NOMO-1 treated with dmso at 0.1 percent for 144 hours (cell line): ENCODE measurements around the gene BAIAP2.
"Not testable (repeated sequence)": the region's sequence is repeated elsewhere in the genome, so short reads cannot be mapped to it uniquely, and the experiment has no call there.

Experiments
- DNase-seq: peaks from one replicate; lab custom pipeline; 2025; ENCODE audit not compliant: unreplicated experiment; lab: John Stamatoyannopoulos, UW

The BAIAP2 gene

GRCh38 chr17:81135505-81136278 lies 100.7 kb downstream of the BAIAP2 start:
- DNase-seq: no peak

- no peak for DNase-seq
These were observed 101.4 kb downstream of the BAIAP2 start for GRCh38 chr17:81136366-81136765.

GRCh38 chr17:81137248-81137647 lies 102.3 kb downstream of the BAIAP2 start:
- no peak for DNase-seq

GRCh38 chr17:81138083-81138482 lies 103.1 kb downstream of the BAIAP2 start:
- no peak for DNase-seq

DNA sequence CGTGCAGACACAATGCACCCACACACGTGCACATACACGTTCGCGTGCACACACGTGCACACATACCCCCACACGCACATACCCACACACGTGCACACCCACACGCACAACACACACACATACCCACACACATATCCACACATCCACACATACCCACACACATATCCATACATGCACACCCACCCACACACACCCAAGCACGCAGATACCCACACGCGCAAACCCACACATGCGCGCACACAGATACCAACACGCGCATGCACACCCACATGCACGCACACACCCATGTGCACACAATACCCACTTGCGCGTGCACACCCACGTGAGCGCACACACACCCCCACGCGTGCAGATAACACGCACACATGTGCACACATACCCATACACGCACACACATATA lies 103.5 kb downstream of the BAIAP2 start:
- DNase-seq: no peak

DNA sequence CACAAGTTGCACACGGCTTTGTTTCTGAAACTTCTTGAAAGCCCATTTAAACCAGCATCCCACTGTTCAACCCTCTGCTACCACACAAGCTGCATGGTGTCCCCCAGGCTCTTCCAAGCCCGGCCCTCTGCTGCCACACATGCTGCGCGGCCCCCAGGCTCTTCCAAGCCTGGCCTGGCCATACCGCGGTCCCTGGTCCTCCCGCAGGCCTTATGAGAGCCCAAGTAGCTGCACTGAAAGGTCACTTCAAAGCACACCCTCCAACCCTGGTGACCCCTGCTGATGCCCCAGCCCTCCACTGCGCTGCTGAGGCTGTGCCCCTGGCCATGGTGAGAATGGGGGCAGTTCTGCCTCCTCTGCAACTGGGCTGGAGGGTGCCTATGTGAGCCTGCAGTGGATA lies 104.5 kb downstream of the BAIAP2 start:
- no peak for DNase-seq

- DNase-seq: no peak
These were observed 105.1 kb downstream of the BAIAP2 start for GRCh38 chr17:81140018-81140417.

- no peak for DNase-seq
These were observed 105.7 kb downstream of the BAIAP2 start for GRCh38 chr17:81140695-81141094.

GRCh38 chr17:81142301-81143199 lies 107.6 kb downstream of the BAIAP2 start:
- DNase-seq: peak; percentile 30

DNA sequence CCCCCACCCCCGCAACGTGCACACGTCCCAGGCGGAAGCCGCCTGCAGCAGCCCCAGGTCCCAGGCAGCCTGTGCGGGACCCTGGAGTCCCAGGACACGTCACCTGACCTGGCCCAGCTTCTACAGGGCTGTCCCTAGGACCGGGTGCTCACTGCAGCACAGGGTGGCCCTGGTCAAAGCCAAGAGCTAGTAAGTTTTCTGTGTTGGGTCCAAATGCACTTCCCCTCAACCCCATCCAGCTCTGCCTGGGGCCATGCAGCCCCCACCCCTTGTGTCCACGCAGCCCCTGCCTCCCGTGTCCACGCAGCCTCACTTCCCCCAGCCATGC lies 108.2 kb downstream of the BAIAP2 start:
- no peak for DNase-seq

GRCh38 chr17:81143717-81144422 lies 108.9 kb downstream of the BAIAP2 start:
- no peak for DNase-seq

- DNase-seq: no peak
These were observed 109.5 kb downstream of the BAIAP2 start for GRCh38 chr17:81144423-81144781.

- DNase-seq: not testable (repeated sequence)
These were observed 111.3 kb downstream of the BAIAP2 start for GRCh38 chr17:81146208-81146607.

- no peak for DNase-seq
These were observed 112.8 kb downstream of the BAIAP2 start for GRCh38 chr17:81147701-81148100.

DNA sequence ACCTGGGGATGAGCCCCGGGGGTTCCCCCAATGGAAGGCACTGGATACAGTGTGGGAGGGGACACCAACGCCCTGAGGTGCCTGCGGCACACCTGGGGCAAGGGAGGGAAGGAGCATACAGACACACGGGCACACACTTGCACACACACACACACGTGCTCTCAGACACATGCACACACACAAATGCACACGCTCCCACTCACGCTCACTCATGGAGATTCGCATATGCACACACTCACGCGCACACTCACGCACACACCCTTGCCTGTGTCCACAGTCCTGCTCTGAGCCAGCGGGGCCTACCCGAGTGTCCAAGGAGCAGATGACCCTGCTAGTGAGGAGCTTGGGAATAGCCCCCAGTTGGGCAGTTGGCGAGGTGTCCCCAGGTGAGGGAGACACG lies 113.6 kb downstream of the BAIAP2 start:
- DNase-seq: no peak

GRCh38 chr17:81148986-81149533 lies 114.1 kb downstream of the BAIAP2 start:
- DNase-seq: no peak

DNA sequence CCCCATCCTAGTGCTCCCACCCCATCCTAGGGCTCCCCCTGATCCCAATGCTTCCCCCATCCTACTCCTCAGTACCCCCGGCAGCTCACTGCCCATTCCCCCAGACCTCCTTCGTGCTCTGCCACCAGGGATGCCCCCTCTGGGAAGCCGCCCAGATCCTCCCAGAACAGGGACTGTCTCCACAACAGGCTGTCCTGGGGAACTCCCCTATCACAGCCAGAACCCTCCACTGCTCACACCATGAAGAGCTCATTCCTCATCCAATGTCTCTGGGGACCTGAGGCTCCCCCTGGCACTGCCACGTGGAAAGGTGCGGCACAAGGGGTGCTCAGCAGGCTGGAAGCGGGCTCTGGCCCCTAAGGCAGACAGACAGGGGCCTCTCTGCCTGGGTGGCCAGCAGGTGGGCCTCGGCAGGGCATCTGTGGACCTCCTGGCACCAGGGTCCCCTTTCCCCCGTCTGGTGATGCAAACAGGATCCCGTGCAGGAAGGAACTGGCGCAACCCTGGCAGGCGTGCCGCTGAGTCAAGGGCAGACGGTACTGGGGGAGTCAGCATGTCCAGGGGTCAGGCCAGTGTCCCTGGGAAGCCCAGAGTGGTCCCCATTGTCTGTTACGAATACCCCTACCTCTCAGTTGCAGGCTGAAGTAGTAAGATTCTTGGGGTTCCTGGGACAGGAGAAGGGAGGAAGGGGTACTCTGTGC lies 115.6 kb downstream of the BAIAP2 start:
- DNase-seq: no peak

GRCh38 chr17:81151278-81151677 lies 116.3 kb downstream of the BAIAP2 start:
- DNase-seq: no peak

DNA sequence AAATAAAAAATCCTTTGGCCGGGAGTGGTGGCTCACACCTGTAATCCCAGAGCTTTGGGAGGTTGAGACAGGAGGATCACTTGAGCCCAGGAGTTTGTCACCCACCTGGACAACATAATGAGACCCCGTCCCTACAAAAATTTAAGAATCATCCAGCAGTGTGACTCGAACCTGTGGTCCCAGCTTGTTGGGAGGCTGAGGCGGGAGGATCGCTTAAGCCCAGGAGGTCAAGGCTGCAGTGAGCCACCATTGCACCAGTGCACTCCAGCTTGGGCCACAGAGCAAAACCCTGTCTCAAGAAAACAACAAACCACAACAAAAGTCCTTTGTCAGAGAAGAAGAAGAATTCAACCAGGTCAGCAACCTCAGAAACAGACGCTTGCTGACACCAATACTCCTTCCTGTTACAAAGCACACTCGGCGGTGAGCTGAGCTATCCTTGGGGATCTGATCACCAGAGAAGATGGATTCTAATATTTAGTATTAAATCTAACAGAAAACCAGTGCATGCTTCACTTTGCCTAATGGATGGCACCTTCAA lies 117.4 kb downstream of the BAIAP2 start:
- no peak for DNase-seq

DNA sequence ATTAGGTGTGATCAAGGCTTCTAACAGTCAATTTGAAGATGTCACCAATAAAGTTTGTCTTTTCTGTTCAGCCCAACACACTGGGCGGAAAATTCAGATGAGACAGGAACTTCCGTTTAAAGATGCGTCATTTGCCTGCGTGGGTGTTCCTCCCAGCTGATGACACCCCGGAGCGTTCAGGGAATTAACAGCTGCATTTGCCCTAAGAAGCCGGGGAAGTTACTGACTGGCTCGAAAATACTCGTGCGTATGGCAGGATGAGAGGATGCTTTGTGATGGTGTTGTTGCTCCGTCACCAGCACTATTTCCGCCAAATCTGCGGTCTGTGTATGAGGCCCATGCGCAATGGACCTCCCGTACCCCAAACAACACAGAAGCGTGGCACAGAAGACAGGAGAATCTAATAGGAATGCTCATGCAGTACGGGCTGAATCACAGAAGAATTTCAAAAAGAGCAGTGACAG lies 118.4 kb downstream of the BAIAP2 start:
- DNase-seq: no peak
